MM.1S (cell line): ENCODE results near the gene SOX13.

Source experiments
- EZH2phosphoT487 ChIP-seq: fragments of 300-600 bp; sonication (generic); IDR thresholded peaks from 2 replicates; pipeline ENCODE4 v1.6.1; 2018; ENCODE audit warnings: antibody characterized with exemption, low read length
- TF ChIP-seq, protein P1 (sequence below): fragments of 300-600 bp; sonication (generic); IDR thresholded peaks from 2 replicates; pipeline ENCODE4 v1.5.1; 2016; ENCODE audit warnings: antibody characterized with exemption, low read length, mixed read lengths

DNA sequence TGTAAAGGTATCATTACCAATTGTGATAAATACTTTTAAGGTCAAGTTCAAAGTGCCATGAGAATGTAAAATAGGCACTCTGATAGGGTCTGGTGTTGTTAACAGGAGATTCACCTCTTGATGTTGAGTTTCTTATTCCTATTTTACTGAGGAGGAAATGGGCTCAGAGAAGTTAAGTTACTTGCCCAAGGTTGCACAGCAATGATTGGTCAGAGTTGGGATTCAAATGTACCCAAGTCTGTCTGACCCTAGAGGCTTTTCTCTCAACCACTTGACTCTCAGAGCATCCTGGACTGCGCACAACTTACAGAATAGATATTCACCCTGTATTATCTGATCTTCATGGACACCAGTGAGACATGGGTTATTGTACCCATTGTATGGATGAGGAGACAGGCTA is 33.9 kb downstream of the SOX13 start:
- TF ChIP-seq, protein P1, sequence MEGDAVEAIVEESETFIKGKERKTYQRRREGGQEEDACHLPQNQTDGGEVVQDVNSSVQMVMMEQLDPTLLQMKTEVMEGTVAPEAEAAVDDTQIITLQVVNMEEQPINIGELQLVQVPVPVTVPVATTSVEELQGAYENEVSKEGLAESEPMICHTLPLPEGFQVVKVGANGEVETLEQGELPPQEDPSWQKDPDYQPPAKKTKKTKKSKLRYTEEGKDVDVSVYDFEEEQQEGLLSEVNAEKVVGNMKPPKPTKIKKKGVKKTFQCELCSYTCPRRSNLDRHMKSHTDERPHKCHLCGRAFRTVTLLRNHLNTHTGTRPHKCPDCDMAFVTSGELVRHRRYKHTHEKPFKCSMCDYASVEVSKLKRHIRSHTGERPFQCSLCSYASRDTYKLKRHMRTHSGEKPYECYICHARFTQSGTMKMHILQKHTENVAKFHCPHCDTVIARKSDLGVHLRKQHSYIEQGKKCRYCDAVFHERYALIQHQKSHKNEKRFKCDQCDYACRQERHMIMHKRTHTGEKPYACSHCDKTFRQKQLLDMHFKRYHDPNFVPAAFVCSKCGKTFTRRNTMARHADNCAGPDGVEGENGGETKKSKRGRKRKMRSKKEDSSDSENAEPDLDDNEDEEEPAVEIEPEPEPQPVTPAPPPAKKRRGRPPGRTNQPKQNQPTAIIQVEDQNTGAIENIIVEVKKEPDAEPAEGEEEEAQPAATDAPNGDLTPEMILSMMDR, result no peak
- no peak for TF ChIP-seq EZH2phosphoT487
